Natural killer cell treated with Interleukin-12 subunit alpha and Interleukin-12 subunit beta and Interleukin-15 and Interleukin-18, amount 100 ng/mL, for 72 hours (primary cell): ENCODE measurements around the gene MEGF6. TPM values are rescaled to one million over a fixed set of nuclear protein-coding genes. Genes with fewer than 3 reads are reported as not detected.

Experiments used
- ATAC-seq, 2 donors: fragments of 150-1000 bp; cut with Tn5 transposase in 1 of 2; sonication (Bioruptor Pico), chemical (Tn5 transposase) in 1 of 2; 2 replicates each; pipeline ENCODE4 v1.10.0; 2021
- DNase-seq: peaks from one replicate; pipeline ENCODE4 v3.0.0; 2022; ENCODE audit warnings: low spot score
- H3K27ac Mint-ChIP-seq, 2 donors: 1 replicate in 1 of 2; 2 replicates in 1 of 2; pipeline ENCODE4 v1.8.0; 2022; ENCODE audit warnings: mixed read lengths in 2 of 2, mild to moderate bottlenecking in 1 of 2, moderate library complexity in 1 of 2
- H3K27me3 Mint-ChIP-seq, 2 donors: 1 replicate in 1 of 2; 2 replicates in 1 of 2; pipeline ENCODE4 v1.8.0; 2022; ENCODE audit warnings: mixed read lengths in 2 of 2
- H3K36me3 Mint-ChIP-seq: one replicate; pipeline ENCODE4 v1.8.0; 2022; ENCODE audit warnings: mixed read lengths
- H3K4me1 Mint-ChIP-seq, 2 donors: 1 replicate in 1 of 2; 2 replicates in 1 of 2; pipeline ENCODE4 v1.8.0; 2022; ENCODE audit warnings: low read depth in 2 of 2, mixed read lengths in 2 of 2, mild to moderate bottlenecking in 1 of 2
- H3K4me3 Mint-ChIP-seq: one replicate; pipeline ENCODE4 v1.8.0; 2022; ENCODE audit warnings: mixed read lengths
- H3K9me3 Mint-ChIP-seq: 2 replicates; pipeline ENCODE4 v1.8.0; 2022; ENCODE audit warnings: mixed read lengths
- total RNA-seq, 2 donors: library from RNA; stranded (reverse); gene quantifications; one replicate each; pipeline ENCODE4 v1.2.3, GENCODE V29; 2022

The MEGF6 gene
- total RNA-seq, 2 donors from 2014 or later, result 0.36 to 1.6 TPM

DNA sequence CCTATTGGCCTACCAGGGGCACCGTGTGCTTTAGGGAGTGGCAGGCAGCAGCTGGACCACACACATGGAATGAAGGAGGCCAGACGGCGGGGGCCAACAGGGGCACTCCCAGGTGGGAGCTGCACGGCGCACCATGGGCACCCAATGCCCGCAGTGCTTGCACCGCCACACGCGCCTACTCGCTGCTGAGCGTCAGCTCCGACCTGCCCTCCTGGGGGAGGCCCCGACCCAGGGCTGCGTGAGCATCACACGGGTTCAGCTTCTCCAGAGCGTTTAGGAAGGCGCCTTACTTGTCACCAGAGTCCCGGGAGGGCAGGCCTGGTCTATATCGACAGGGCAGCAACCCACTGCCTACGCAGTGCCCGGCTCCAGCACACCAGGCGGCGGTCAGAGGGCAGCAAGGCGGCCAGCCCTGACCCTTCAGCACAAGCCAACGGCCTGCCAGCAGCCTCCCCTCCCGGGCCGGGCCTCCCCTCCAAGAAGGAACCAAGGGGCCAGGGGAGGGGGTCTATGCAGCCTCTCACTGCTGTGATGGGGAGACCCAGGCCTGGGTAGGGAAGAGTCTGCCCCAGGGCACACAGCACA is 91.9 kb downstream of the MEGF6 start:
- Mint-ChIP-seq H3K27ac (no peak overlapping the region), H3K36me3 (no peaks in the 10 kb centered on the region), H3K4me1 (no peaks in the 10 kb centered on the region), H3K4me3 (no peak overlapping the region), H3K9me3 (no peaks in the 10 kb centered on the region), H3K27me3 (no peaks in the 10 kb centered on the region)
- DNase-seq (no peak), ATAC-seq (no peak)

DNA sequence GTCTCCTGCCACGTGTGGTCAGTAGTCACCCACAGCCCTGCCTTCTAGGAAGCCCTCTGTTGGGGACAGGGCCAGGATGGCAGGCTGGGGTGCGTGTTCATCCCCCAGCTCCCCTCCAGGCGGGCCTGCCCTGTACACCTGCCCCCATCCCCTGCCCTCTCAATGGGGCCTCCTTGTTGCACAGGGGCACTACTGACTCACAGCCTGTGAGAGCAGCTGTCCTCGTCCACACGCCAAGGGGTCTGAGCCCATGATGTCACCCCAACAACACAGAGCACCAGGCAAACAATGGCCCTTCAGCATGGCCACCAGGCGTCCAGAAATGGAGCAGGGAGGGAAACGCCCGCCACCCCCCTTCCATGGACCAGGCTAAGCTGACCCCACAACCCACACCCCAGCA is 92.6 kb downstream of the MEGF6 start:
- Mint-ChIP-seq H3K36me3 (no peaks in the 10 kb centered on the region), H3K4me1 (no peaks in the 10 kb centered on the region), H3K9me3 (no peaks in the 10 kb centered on the region), H3K27ac (no peak overlapping the region), H3K4me3 (no peak overlapping the region), H3K27me3 (no peaks in the 10 kb centered on the region)
- DNase-seq (no peak), ATAC-seq (no peak)

DNA sequence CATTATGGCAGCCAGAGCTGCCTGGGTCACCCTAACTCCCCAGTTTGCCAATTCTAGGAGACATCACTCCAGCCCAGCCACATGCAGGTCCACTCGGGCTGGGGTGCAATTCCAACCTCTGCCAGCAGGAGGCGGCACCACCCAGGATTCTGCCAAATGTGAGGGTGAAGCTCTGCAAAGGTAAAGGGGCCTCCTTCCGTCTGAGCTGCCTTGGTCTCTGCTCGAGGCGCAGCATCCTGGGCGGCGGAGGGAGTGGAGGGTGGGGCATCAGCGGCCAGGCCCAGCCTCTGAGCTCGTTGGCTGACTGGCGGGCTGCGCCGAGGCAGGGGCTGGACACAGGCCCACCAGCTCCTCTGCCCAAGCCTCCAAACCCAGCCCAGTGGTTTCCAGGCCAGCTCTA is 93.1 kb downstream of the MEGF6 start:
- Mint-ChIP-seq H3K27me3 (no peaks in the 10 kb centered on the region), H3K9me3 (no peaks in the 10 kb centered on the region), H3K27ac (no peak overlapping the region), H3K4me1 (no peaks in the 10 kb centered on the region), H3K36me3 (no peaks in the 10 kb centered on the region), H3K4me3 (no peak overlapping the region)
- ATAC-seq (no peak), DNase-seq (no peak)

DNA sequence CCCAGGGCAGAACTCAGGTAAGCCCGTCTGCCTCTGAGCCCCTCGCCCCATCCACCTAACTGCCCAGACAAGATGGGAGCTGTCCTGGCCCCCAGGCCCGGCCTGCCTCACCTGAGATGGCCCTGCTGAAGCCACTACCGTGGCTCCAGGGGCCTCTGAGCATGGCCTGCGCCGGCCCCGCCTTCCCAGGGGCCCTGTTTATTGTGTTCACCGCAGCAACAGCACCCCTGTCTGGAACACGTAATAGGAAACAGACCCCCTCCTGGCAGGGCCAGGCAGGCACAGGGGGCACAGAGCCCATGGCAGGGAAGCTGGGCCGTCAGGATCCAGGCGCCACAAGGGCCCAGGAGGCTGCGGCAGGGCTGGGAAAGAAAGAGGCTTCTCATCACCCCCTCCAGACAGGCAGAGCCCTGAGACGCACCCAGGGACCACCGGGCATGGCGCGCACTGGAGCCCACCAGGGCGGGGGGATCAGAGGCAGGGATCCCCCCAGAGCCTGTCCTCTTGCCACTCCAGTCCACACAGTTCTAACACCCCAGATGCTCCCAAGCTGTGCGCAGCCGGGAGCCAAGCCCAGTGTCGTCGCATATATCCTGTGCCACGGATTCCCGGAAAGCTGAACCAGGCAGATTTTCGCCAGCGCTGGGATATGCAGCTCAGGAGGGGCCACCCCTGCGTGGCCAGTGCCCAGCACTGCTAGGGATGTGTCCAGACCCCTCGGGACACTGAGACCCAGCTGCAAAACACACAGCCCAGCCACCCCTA is 94.2 kb downstream of the MEGF6 start:
- ATAC-seq (no peak), DNase-seq (no peak)
- H3K27ac Mint-ChIP-seq, result no peak overlapping the region

DNA sequence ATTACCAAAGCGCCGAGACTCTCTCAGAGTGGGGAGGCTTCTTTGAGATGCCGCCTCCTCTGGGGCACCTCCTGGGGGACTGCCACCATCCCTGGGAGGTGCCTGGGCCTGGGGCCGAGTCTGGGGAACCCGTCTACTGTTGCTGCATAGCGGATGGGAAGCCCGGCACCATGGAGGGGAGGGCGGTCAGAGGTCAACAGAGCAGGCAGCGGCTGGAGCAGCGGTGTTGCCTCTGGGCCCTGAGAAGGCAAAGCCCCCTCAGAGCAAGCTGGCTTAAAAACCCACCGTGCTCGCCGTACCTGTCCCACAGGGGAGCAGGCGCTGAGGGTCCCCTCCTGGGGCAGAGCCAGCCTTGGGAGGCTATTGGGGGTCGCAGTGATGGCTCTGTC is 94.8 kb downstream of the MEGF6 start:
- ATAC-seq (no peak), DNase-seq (no peak)
- no peak overlapping the region for H3K27ac Mint-ChIP-seq
- H3K36me3 Mint-ChIP-seq, result no peaks in the 10 kb centered on the region
- H3K4me1 Mint-ChIP-seq, result no peaks in the 10 kb centered on the region
- no peaks in the 10 kb centered on the region for H3K9me3 Mint-ChIP-seq
- no peaks in the 10 kb centered on the region for H3K27me3 Mint-ChIP-seq
- no peak overlapping the region for H3K4me3 Mint-ChIP-seq

More for the DNA sequence above, 94.2 kb downstream of the MEGF6 start:
- Mint-ChIP-seq H3K9me3 (no peaks in the 10 kb centered on the region), H3K36me3 (no peaks in the 10 kb centered on the region), H3K27me3 (no peaks in the 10 kb centered on the region), H3K4me3 (no peak overlapping the region), H3K4me1 (no peaks in the 10 kb centered on the region)

DNA sequence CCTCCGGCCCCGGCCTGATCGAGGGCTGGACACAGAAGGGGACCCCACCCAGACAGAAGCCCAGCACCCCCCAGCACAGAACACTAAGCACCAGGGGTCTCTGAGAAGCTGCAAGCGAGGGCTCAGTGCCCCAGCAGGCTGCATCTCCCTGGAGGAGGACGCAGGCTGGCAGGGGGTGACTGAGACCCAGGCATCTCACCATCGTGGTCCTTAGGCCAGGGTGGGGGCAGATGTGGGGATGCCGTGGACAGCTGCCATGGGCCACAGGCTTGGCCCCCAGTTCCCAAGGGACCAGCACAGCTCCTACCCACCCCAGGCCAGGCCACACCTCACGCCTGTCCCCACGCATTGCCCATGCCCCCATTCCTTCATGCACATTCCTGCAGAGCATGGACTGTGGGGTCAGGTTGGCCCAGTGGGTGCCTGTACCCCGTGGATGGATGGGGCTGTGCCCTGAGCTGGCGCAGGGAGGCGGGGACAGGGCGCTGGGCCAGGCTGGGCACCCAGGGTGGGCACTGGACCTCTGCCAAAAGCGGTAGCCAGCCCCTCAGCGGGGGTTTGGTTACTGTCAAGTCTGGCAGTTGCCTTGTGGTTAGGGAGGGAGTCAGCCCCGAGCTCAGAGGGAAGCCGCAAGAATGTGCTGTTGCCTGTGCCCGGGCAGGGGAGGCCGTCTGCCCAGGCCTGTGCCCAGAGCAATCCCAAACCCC is 95.4 kb downstream of the MEGF6 start:
- DNase-seq (no peak), ATAC-seq (peak in 1 of 2 donors; percentile 2)
- no peak overlapping the region for H3K27ac Mint-ChIP-seq
- no peaks in the 10 kb centered on the region for H3K27me3 Mint-ChIP-seq
- H3K4me1 Mint-ChIP-seq, result no peaks in the 10 kb centered on the region
- H3K9me3 Mint-ChIP-seq, result no peaks in the 10 kb centered on the region
- H3K4me3 Mint-ChIP-seq, result no peak overlapping the region
- H3K36me3 Mint-ChIP-seq, result no peaks in the 10 kb centered on the region

DNA sequence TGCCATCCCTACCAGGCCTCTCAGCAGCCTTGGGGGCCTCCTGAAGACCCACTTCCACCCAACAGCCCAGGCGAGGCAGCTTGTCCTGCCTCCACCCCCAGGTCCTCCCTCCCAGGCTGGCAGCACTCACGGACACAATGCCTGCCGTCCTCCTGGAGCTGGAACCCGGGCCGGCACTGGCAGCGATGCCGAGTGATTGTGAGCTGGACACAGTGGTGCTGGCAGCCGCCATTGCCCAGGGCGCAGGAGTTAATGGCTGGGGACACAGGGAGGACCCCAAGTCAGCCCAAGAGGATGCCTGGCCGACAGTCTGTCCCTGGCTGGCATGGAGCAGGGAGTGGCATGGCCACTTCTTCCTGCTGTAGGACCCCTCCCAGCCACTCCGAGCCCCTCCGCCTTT is 96.0 kb downstream of the MEGF6 start:
- H3K4me1 Mint-ChIP-seq, result no peaks in the 10 kb centered on the region
- no peaks in the 10 kb centered on the region for H3K9me3 Mint-ChIP-seq
- H3K36me3 Mint-ChIP-seq, result no peaks in the 10 kb centered on the region
- no peak for DNase-seq
- no peak overlapping the region for H3K27ac Mint-ChIP-seq
- no peak overlapping the region for H3K4me3 Mint-ChIP-seq
- ATAC-seq, result no peak
- H3K27me3 Mint-ChIP-seq, result no peaks in the 10 kb centered on the region

DNA sequence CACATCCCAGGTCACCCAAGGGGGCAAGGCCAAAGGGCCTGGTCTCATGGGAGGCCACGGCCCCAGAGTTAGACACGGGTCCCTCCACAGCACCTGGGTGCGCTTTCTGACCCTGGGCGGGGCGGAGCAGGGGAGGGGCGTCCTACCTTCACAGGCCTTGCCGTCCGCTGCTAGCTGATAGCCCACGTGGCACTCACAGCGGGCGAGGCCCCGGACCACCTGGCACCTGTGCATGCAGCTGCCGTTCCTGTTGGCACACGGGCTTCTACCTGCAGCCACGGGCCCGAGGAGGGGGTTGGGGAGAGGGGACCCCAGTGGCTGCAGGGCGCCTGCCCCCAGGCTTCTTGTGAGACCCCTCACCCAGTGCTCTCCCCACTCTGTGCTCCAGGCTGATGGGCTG is 96.9 kb downstream of the MEGF6 start:
- Mint-ChIP-seq H3K9me3 (no peaks in the 10 kb centered on the region), H3K36me3 (no peaks in the 10 kb centered on the region), H3K4me3 (no peak overlapping the region), H3K27ac (no peak overlapping the region), H3K27me3 (no peaks in the 10 kb centered on the region), H3K4me1 (no peaks in the 10 kb centered on the region)
- ATAC-seq, result no peak
- DNase-seq, result no peak

DNA sequence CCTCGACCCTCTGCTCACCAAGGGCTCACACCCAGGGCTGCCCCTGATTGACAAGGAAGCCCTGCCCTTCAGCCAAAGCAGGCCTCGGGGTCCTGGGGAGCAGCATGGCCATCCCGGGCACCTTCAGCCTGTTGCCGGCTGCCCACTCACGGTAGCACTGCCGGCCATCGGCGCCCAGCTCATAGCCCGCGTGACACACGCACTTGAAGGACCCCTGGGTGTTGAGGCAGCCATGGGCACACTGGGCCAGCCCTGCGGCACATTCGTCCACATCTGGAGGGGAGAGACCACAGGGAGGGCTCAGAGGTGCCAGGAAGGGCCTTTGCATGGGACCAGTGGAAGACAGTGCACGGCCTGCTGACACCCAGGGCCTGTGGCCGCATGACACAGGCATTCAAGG is 99.5 kb downstream of the MEGF6 start:
- ATAC-seq (no peak), DNase-seq (no peak)
- Mint-ChIP-seq H3K27ac (no peak overlapping the region), H3K27me3 (no peaks in the 10 kb centered on the region), H3K4me1 (no peaks in the 10 kb centered on the region), H3K4me3 (no peak overlapping the region), H3K9me3 (no peaks in the 10 kb centered on the region), H3K36me3 (no peaks in the 10 kb centered on the region)

DNA sequence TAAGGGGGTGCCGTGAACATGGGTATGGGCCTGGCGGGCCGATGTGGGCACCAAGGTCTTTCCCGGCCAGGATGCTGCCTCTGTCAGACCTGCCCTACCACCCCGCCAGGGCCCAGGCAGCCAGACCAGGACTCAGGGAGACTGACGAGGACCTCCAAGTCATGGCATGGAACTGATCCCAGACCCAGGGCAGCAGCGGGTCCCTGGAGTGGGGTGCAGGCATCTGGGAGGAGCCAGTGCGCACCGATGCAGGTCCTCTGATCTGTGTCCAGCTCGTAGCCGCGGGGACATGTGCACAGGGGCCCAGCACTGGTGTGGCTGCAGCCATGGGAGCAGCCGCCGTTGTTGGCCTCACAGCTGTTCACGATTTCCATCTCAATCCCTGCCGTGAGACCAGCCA is 100.0 kb downstream of the MEGF6 start:
- Mint-ChIP-seq H3K4me1 (no peaks in the 10 kb centered on the region), H3K4me3 (no peak overlapping the region), H3K27me3 (no peaks in the 10 kb centered on the region), H3K36me3 (no peaks in the 10 kb centered on the region), H3K9me3 (no peaks in the 10 kb centered on the region), H3K27ac (no peak overlapping the region)
- DNase-seq, result no peak
- ATAC-seq, result no peak

DNA sequence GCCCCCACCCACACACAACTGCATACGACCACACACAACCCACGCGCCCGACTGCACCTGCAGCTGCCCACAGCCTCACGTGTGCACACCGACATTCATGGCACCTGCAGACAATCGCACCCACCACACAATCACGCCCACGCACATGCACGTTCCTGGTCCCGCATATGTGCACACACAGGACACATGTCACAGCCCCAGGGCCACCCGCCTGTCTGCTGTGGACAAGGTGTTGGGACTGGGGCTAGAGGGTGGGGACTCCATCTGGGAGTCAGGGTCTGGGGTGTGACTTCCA is 100.4 kb downstream of the MEGF6 start:
- Mint-ChIP-seq H3K4me1 (no peaks in the 10 kb centered on the region), H3K9me3 (no peaks in the 10 kb centered on the region), H3K27me3 (no peaks in the 10 kb centered on the region), H3K4me3 (no peak overlapping the region), H3K27ac (no peak overlapping the region), H3K36me3 (no peaks in the 10 kb centered on the region)
- DNase-seq (no peak), ATAC-seq (peak in 1 of 2 donors; percentile 7)

DNA sequence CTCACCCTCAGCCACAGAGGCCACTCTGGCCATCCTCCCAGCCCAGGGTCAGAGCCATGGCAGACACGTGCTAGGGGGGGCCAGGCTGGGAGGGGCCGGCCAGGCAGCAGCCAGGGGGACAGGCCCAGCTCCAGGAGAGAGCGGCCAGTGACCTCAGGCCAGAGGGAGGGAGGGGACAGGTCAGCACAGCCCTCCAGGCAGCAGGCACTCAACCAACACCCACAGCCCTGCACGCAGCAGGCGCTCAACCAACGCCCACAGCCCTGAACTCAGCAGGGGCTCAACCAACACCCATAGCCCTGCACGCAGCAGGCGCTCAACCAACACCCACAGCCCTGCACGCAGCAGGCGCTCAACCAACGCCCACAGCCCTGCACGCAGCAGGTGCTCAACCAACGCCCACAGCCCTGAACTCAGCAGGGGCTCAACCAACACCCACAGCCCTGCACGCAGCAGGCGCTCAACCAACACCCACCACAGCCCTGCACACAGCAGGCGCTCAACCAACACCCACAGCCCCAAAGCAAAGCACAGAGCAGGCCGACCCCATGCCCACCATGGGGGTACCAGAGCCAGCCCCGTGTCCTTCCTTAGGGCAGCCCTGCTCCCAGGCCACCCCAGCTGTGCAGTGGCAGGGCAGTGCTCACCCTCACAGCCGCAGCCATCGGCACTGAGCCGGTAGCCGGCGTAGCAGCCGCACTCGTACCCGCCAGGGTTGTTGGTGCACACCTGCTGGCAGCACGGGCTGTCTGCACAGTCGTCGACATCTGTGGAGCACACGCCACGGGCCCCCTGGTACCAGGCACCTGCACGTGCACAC is 101.0 kb downstream of the MEGF6 start:
- Mint-ChIP-seq H3K4me1 (no peaks in the 10 kb centered on the region), H3K27ac (no peak overlapping the region)

DNA sequence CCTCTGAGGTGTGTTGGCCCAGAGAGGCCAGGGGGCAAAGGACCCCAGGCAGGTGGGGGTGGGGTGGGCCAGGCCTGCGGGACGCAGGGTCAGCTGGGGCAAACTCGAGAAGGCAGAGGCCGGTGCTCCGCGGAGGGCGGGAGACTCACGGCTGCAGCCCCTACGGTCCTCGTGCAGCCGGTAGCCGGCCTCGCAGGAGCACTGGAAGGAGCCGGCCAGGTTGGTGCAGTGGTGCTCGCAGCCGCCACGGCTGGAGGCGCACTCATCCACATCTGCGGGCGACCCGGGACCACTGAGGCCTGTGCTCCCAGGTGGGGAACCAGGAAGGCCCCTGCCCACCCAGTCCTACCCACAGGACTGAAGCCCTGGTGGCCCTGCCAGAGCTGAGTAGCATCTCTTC is 101.6 kb downstream of the MEGF6 start:
- H3K36me3 Mint-ChIP-seq, result no peaks in the 10 kb centered on the region

More for the DNA sequence above, 101.0 kb downstream of the MEGF6 start:
- ATAC-seq, result no peak
- H3K4me3 Mint-ChIP-seq, result no peak overlapping the region
- H3K36me3 Mint-ChIP-seq, result no peaks in the 10 kb centered on the region
- no peaks in the 10 kb centered on the region for H3K9me3 Mint-ChIP-seq
- H3K27me3 Mint-ChIP-seq, result no peaks in the 10 kb centered on the region
- no peak for DNase-seq

More for the DNA sequence above, 101.6 kb downstream of the MEGF6 start:
- no peak overlapping the region for H3K4me3 Mint-ChIP-seq
- no peaks in the 10 kb centered on the region for H3K9me3 Mint-ChIP-seq
- DNase-seq, result no peak
- ATAC-seq, result no peak
- H3K27ac Mint-ChIP-seq, result no peak overlapping the region
- no peaks in the 10 kb centered on the region for H3K4me1 Mint-ChIP-seq
- no peaks in the 10 kb centered on the region for H3K27me3 Mint-ChIP-seq
